Effector memory CD4-positive, alpha-beta T cell (primary cell): ENCODE results near the gene SCUBE2.

Source experiments
- DNase-seq, 3 donors: peaks; one replicate each; pipeline ENCODE4 v3.0.0-alpha.2; 2020
- H3K27ac ChIP-seq: 2 replicates; pipeline ENCODE4 v1.7.0; 2013; ENCODE audit warnings: mild to moderate bottlenecking, low read length, moderate library complexity; ENCODE audit not compliant: insufficient read depth, poor library complexity, severe bottlenecking
- H3K27me3 ChIP-seq: replicated peaks from 2 replicates; pipeline ENCODE4 v1.7.0; 2013; ENCODE audit warnings: mild to moderate bottlenecking, low read length; ENCODE audit not compliant: insufficient read depth, control insufficient read depth, poor library complexity, severe bottlenecking
- H3K36me3 ChIP-seq: 2 replicates; pipeline ENCODE4 v1.7.0; 2013; ENCODE audit warnings: mild to moderate bottlenecking, low read length, moderate library complexity; ENCODE audit not compliant: control insufficient read depth, insufficient read depth
- H3K4me1 ChIP-seq: 2 replicates; pipeline ENCODE4 v1.7.0; 2013; ENCODE audit warnings: low read length, mild to moderate bottlenecking; ENCODE audit not compliant: control insufficient read depth, insufficient read depth, poor library complexity, severe bottlenecking
- H3K4me3 ChIP-seq: 2 replicates; pipeline ENCODE4 v1.7.0; 2013; ENCODE audit warnings: low read length, low read depth, mild to moderate bottlenecking; ENCODE audit not compliant: insufficient read depth, poor library complexity, severe bottlenecking
- H3K9me3 ChIP-seq: 2 replicates; pipeline ENCODE4 v1.7.0; 2013; ENCODE audit warnings: mild to moderate bottlenecking, low read length, moderate library complexity; ENCODE audit not compliant: control insufficient read depth

The SCUBE2 gene

GRCh38 chr11:9092853-9093778 lies 1.7 kb upstream of the SCUBE2 start:
- Histone ChIP-seq H3K4me1 (no peaks in the 10 kb centered on the region), H3K36me3 (no peaks in the 10 kb centered on the region), H3K9me3 (no peaks in the 10 kb centered on the region), H3K27ac (no peak overlapping the region), H3K27me3 (peaks cover 18% of the 10 kb centered on the region), H3K4me3 (no peak overlapping the region)
- DNase-seq = no peak

GRCh38 chr11:9092072-9092471 lies 673 bp upstream of the SCUBE2 start:
- peaks cover 18% of the 10 kb centered on the region for H3K27me3 ChIP-seq
- H3K4me1 ChIP-seq = no peaks in the 10 kb centered on the region
- no peak for DNase-seq
- H3K36me3 ChIP-seq = no peaks in the 10 kb centered on the region
- H3K9me3 ChIP-seq = no peaks in the 10 kb centered on the region
- H3K27ac ChIP-seq = no peak overlapping the region
- H3K4me3 ChIP-seq = no peak overlapping the region

- Histone ChIP-seq H3K4me1 (no peaks in the 10 kb centered on the region), H3K9me3 (no peaks in the 10 kb centered on the region), H3K36me3 (no peaks in the 10 kb centered on the region), H3K27me3 (peaks cover 18% of the 10 kb centered on the region), H3K27ac (no peak overlapping the region), H3K4me3 (peak overlapping the region; percentile 12)
- no peak for DNase-seq
Observed at GRCh38 chr11:9090488-9091043, 833 bp downstream of the SCUBE2 start.

- peaks cover 18% of the 10 kb centered on the region for H3K27me3 ChIP-seq
- H3K4me3 ChIP-seq = no peak overlapping the region
- DNase-seq = no peak
Observed at GRCh38 chr11:9089636-9090035, 1.8 kb downstream of the SCUBE2 start.

GRCh38 chr11:9089061-9089460 lies 2.3 kb downstream of the SCUBE2 start:
- no peaks in the 10 kb centered on the region for H3K9me3 ChIP-seq
- no peaks in the 10 kb centered on the region for H3K36me3 ChIP-seq
- H3K4me1 ChIP-seq = no peaks in the 10 kb centered on the region
- H3K27me3 ChIP-seq = peaks cover 18% of the 10 kb centered on the region
- H3K4me3 ChIP-seq = no peak overlapping the region
- DNase-seq = no peak
- no peak overlapping the region for H3K27ac ChIP-seq

More at GRCh38 chr11:9089636-9090035, 1.8 kb downstream of the SCUBE2 start:
- no peaks in the 10 kb centered on the region for H3K9me3 ChIP-seq
- H3K36me3 ChIP-seq = no peaks in the 10 kb centered on the region
- H3K4me1 ChIP-seq = no peaks in the 10 kb centered on the region
- no peak overlapping the region for H3K27ac ChIP-seq

GRCh38 chr11:9082575-9082974 lies 8.8 kb downstream of the SCUBE2 start:
- DNase-seq = no peak
- H3K27ac ChIP-seq = no peak overlapping the region
- no peaks in the 10 kb centered on the region for H3K27me3 ChIP-seq
- no peak overlapping the region for H3K4me3 ChIP-seq
- H3K36me3 ChIP-seq = no peaks in the 10 kb centered on the region
- no peaks in the 10 kb centered on the region for H3K4me1 ChIP-seq
- H3K9me3 ChIP-seq = no peaks in the 10 kb centered on the region

GRCh38 chr11:9081153-9081552 lies 10.2 kb downstream of the SCUBE2 start:
- Histone ChIP-seq H3K9me3 (no peaks in the 10 kb centered on the region), H3K36me3 (no peaks in the 10 kb centered on the region), H3K27ac (no peak overlapping the region), H3K27me3 (no peaks in the 10 kb centered on the region), H3K4me1 (no peaks in the 10 kb centered on the region), H3K4me3 (no peak overlapping the region)
- DNase-seq = no peak

- no peak for DNase-seq
- no peak overlapping the region for H3K4me3 ChIP-seq
Observed at GRCh38 chr11:9078113-9079086, 13.0 kb downstream of the SCUBE2 start.

GRCh38 chr11:9077164-9077563 lies 14.2 kb downstream of the SCUBE2 start:
- Histone ChIP-seq H3K36me3 (no peaks in the 10 kb centered on the region), H3K9me3 (no peaks in the 10 kb centered on the region), H3K4me3 (no peak overlapping the region), H3K27ac (no peak overlapping the region), H3K27me3 (no peaks in the 10 kb centered on the region), H3K4me1 (no peaks in the 10 kb centered on the region)
- no peak for DNase-seq

More at GRCh38 chr11:9078113-9079086, 13.0 kb downstream of the SCUBE2 start:
- H3K27ac ChIP-seq = no peak overlapping the region
- no peaks in the 10 kb centered on the region for H3K9me3 ChIP-seq
- H3K4me1 ChIP-seq = no peaks in the 10 kb centered on the region
- no peaks in the 10 kb centered on the region for H3K36me3 ChIP-seq
- H3K27me3 ChIP-seq = no peaks in the 10 kb centered on the region
